GM11168 (cell line): ENCODE measurements around the gene HDAC8.
"Not testable (repeated sequence)": the region's sequence is repeated elsewhere in the genome, so short reads cannot be mapped to it uniquely, and the experiment has no call there.

Experiments used
- in situ Hi-C: fragments of 300-500 bp; cut with MboI; formaldehyde crosslinking; loops from one replicate; pipeline ENCODE4 v1.12.0; 2022; ENCODE audit warnings: low sequenced_read_pairs; ENCODE audit not compliant: unreplicated experiment

Gene HDAC8

DNA sequence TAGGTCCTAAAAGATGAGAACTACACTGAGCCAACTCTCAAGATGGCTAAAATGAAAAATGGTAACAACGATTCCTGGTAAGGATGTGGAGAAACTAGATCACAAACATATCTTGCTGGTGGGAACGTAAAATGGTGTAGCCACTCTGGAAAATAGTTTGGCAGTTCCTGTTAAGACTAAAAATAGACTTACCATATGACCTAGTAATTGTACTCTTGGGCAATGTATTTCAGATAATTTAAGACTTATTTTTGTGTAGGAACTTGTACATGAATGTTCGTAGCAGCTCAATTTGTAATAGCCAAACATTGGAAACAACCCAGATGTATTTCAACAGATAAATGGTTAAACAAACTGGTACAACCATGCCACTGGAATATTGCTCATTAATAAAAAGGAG is 106.2 kb downstream of the HDAC8 start:
- in situ Hi-C loops = no loop called here

DNA sequence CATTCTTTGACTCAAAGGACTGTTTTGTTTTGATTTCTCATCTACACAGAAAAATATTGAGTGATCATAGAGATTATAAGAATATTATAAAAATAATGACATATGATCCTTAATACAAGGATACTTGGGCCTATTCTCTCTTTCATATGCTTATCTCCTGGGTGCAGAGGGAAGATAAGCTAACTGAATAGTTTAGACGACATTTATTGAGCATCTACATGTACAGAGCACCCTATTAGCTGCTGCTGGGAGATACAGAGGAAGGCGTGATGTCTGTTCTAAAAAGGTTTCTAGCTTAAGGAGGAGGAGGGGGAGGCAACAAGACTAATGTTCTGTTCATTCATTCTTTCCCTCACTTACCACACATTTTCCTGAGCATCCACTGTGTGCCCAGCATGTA is 106.8 kb downstream of the HDAC8 start:
- in situ Hi-C loops = no loop called here

DNA sequence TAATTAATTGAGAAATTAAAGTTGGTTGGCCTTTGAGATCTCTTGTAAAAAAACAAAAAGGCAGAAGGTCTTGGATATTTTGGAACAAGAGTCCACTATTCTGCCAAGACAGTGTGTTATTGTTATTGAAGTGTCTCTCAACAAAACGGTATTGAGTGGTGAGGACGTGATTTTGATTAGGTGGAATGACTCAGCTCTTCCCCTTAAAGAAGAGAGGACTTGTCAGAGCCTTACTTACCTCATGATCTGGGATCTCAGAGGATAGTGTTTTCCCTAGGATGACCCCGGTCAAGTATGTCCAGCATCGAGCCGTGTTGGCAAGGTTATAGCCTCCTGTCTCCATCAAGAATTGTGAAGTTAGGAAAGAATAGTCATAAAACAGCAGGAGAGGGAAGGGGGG is 110.9 kb downstream of the HDAC8 start:
- in situ Hi-C loops = no loop called here

DNA sequence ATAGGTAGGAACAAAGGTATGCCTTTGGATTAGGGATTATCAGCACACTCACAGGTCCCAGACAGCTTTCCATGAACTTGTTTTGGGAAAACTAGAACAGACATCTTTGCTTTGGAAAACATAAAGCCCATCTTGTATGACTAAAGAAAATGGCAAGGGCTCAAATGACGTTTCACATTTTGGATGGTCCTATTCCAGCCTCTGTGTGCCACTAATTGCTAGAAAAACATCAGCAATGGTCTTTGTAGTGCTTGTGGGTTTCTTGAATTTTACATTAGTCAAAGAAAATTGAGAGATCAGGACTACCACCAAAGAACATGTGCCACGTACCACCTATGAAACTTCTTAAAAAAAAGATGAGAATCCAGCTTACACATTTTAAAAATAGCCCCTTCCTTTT is 111.4 kb downstream of the HDAC8 start:
- in situ Hi-C loops = no loop called here

DNA sequence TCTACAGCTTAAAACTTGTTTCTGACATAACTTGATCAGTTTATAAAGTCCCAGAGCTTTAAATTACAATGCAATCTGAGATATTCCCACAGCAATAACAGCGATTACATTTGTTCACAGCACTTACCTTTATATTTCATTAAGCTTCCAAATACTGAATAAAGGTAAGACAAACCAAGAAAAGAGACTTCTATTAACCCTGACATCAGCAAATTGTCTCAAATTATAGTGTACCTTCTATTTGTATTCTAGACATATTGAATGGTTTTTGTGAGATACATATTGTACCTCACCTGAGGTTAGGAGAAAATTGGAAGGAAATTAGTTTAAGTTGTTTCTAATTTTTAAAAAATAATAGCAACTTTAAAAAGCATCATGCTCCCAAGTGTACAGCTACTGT is 111.9 kb downstream of the HDAC8 start:
- in situ Hi-C loops = no loop called here

DNA sequence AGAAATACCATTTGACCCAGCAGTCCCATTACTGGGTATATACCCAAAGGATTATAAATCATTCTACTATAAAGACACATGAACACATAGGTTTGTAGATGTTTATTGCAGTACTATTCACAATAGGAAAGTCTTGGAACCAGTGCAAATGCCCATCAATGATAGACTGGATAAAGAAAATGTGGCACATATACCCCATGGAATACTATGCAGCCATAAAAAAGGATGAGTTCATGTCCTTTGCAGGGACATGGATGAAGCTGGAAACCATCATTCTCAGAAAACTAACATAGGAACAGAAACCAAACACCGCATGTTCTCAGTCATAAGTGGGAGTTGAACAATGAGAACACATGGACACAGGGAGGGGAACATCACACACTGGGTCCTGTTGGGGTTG is 123.6 kb downstream of the HDAC8 start:
- in situ Hi-C loops = not testable (repeated sequence)

DNA sequence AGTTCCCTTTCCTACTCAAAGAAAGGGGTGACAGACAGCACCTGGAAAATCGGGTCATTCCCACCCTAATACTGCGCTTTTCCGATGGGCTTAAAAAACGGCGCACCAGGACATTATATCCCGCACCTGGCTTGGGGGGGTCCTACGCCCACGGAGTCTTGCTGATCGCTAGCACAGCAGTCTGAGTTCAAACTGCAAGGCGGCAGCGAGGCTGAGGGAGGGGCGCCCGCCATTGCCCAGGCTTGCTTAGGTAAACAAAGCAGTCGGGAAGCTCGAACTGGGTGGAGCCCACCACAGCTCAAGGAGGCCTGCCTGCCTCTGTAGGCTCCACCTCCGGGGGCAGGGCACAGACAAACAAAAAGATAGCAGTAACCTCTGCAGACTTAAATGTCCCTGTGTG is 131.9 kb downstream of the HDAC8 start:
- in situ Hi-C loops = not testable (repeated sequence)

DNA sequence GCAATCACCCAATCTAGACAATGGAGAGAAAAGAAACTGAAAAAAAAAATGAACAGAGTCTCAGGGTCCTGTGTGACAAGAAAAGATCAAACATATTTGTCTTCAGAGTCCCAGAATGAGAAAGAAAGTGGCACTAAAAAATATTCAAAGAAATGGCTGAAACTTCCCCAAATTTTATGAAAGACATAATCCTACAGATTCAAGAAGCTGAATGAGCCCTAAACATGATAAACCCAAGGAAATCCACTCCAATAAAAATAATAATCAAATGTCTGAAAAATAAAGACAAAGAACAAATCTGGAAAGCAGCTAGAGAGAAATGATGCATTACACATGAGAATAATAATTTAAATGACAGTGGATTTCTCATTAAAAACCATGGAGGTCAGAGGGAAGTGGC is 136.6 kb downstream of the HDAC8 start:
- in situ Hi-C loops = no loop called here

DNA sequence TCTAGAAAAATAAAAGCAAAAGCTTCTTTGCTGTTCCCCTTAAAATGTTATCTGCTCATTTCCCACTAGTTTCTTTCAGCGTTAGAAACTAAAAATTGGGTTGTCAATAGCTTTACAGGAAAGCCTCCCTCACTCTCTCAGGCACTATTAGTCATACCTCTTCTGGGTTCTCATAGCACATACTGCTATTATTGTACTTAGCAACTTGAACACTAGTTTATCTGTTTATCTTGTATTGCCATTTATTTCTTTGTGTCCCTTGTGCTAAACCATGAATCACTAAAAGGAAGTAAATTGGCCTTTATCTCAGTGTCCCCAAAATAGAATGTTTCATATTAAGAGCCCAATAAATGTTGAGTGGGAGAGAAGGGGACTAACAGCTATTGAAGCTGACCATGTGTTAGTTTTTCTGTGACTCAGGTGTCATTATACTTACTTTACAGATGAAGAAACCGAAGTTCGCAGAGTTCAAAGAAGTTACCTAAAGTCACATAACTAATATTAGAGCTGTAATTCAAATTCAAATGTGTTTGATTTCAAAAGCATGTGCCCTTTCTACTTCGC is 142.2 kb downstream of the HDAC8 start:
- in situ Hi-C loops = no loop called here

DNA sequence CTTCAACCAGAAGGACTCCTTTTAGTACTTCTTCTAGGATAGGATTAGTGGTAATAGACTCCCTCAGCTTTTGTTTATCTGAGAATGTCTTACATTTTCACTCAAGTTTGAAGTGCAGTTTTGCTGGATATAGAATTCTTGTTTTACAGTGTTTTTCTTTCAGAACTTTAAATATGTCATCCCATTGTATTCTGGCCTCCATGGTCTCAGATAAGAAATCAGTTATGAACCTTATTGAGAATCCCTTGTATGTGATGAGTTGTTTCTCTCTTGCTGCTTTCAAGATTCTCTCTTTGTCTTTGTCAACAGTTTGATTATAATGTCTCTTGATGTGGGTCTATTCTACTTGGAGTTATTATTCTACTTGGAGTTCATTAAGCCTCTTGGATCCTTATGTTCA is 150.8 kb downstream of the HDAC8 start:
- in situ Hi-C loops = no loop called here

DNA sequence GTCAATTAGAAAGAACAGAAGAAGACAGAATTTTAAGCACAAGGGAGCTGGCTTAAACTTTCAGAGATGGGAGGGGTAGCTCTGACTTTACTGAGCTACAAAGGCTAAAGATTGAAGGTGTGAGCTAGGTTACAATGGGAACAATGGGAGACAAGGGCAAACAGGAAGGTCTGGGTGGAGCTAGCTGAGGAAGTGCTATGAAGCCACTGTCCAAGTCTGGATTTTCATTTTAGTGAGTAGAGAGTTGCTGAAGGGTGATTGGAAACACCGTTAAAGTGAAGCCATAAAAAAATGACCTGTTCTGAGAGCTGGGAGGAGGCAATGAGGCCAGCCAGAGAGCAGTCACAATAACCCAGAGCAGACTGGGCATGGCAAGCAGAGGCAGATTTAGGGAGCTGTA is 162.7 kb downstream of the HDAC8 start:
- in situ Hi-C loops = no loop called here

DNA sequence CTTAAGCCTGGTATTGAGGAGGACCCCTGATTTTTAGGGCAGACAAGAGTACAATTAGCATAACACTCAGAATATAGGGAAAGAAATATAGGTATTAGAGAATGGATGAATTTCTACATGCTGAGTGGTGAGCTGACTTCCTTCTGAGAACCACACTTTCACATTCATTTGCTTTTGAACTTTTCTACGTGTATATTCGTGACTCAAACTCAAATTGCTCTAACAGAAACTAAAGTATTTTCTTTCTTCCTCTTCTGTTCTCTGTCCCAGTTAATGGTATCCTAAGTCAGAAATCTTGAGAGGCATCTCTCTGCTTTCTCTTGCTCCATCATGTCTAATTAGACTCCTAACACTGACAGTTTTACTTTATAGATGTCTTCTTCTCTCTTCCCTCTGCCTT is 163.8 kb downstream of the HDAC8 start:
- in situ Hi-C loops = no loop called here

DNA sequence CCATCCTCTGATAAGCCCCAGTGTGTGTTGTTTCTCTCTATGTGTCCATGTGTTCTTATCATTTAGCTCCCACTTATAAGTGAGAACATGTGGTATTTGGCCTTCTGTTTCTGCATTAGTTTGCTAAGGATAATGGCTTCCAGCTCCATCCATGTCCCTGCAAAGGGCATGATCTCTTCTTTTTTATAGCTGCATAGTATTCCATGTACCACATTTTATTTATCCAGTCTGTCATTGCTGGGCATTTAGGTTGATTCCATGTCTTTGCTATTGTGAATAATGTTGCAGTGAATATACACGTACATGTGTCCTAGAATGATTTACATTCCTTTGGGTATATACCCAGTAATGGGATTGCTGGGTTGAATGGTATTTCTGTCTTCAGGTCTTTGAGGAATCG is 167.5 kb downstream of the HDAC8 start:
- in situ Hi-C loops = not testable (repeated sequence)

DNA sequence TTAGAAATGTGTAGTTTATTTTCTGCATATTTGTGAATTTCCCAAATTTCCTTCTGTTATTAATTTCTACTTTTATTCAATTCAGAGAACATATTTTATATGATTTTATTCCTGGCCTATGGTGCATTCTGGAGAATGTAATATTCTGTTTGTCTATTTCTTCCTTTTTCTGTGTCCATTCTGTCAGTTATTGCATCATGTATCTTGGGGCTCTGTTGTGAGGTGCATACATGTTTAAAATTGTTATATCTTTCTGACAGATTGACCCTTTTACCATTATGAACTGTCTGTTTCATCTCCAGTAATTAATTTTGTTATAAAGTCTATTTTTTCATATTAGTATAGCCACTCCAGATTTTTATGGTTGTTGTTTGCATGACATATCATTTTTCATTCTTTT is 170.0 kb downstream of the HDAC8 start:
- in situ Hi-C loops = no loop called here

DNA sequence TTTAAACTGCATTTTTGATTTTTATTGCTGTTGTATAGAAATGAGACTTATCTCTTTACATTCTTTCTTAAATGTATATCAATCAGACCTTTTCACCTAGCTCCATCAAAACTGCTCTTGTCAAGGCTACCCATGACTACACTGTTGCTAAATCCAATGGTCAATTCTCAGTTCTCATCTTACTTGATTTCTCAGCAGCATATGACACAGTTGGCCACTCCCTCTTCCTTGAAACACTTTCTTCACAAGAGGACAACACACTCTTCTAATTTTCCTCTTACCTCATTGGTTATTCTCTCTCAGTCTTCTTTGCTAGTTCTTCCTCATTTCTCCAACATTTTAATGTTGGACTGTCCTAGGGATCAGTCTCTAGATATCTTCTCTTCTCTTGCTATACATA is 172.8 kb downstream of the HDAC8 start:
- in situ Hi-C loops = no loop called here

DNA sequence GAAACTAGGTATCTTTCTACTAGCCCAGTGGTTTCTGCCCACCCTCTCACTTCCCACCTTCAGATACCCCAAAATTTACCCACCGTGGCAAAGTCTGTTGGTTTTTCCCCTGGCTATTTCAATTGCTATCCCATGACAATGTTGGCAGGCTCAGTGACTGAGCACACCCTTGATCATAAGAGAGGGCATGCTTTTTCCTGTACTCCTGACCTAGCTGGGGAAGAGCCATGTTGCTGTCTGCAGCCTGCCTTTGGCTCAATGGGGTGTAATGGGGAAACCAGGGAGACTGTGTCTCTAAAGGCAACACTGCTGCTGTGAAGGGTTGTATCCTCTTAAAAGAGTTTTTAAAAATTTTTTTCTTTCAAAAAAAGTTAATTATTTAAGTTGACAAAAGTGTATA is 176.5 kb downstream of the HDAC8 start:
- in situ Hi-C loops = no loop called here

DNA sequence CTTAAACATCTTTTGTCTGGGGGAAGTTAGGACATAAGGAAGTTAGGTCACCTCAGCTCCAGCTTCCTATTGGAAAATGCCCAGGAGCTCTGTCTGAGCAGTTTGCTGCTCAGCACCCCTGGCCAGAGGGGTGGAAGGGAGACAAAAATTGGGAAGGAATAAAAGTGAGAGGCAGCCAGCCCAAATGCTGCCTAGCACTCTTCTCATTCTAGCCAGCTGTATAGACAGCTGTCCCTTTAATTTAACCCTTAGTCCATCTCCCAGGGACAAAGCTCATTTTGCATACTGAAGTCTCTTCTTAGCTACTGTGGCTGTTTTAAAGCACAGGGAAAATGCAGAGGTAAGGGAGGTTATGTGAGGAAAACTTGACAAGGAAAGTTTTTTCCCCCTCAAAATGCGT is 177.4 kb downstream of the HDAC8 start:
- in situ Hi-C loops = no loop called here

DNA sequence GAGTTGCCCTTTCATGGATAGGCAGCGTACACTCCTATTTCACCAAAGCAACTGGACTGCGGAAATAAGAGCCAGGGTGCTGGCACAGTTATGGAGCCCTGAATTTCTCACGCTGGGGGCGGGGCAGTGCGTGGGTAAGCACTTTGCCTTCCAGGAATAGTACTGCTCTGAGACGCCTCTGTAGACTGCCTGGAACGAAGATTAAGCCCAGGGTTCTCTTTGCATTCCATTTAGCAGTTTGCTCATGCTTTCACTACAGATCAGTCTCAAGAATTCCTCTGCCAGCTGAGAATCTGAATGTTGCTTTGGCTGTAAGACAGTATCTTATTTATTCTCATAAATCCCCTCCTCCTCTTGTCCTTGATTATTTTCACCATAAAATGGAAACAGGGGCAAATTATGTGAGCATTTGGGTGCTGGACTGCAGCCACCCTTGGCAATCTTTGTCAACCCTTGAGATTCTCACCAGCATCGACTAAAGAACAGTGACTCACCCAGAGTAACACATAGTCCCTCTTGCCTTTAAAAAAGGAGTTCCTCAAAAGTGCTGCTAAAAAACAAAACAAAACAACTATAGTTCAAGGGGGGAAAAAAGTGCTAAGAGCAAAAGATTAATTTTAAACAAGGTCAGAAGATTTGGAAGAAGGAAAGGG is 178.0 kb downstream of the HDAC8 start:
- in situ Hi-C loops = no loop called here

DNA sequence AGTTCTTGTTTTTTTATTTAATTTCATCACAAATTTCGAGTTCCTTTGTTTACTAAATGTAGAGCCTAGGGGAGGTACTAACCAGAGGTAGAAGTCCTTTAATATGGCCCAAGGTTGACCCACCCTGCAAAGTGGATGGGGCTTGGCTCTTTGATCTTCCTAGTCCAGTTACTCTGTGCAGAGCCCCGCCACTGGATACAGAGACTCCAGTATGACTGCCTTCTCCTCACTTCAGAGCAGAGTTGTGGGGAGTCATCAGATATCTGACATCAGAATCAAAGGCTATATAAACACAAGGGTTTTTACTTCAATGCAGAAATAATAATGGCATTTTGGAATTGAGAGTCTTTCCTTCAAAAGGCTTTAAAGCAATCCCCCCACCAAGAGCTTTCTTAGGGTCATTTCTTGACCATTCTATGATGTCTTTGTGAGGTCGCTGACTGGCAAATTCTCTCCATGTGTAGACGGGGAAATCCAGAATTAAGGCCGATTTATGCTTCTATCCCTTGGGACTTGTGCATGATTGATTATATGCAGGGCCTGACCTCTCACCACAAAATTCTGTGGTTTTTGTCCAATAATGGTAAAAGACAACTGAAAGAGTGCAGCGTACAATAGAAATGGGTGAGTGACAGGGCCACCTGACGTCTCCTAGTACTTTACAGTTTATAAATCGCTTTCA is 178.7 kb downstream of the HDAC8 start:
- in situ Hi-C loops = no loop called here

DNA sequence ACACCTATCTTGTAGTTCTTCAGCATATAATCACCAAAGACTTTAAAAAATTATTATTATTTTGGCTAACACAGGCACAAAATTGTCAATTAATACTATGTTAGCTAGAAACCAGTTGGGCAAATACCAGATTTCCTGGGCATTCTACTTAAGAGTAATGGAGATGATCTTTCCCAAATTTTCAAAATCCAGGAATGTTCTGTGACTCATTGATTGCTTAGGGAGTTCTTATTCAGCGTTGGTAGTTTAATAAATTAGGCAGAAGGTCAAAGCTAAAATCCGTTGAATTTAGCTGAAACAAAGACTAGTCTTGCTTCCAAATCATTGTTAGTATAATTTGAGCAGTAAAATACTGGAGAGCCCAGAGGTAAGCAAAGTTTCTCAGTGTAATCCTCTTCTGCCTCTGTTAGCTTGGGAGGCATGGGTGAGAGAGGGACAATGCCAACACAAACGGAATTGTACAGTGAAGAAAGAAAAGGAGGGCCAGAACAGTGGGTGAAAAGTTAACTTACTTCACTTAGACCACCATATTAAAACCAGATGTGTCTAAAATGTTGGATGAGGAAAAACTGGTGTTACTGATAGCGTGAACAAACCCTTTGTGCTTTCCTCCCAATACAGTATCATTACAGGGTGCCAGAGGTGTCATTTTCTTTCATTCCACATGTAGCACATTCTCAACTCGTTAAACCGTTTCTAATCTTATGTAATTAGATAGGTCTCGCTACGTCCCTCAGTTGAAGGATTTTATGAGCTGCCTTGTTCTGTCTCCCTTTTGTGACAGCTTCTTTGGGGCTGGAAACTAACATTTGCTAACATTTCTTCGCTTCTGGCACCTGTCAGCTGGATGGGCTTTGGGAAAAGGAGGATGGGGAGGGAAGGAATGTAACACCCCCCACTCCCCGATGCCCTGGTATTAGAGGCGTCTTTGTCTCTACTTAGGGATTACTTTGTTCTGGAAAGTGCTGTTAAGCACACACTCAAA is 179.5 kb downstream of the HDAC8 start:
- in situ Hi-C loops = no loop called here

DNA sequence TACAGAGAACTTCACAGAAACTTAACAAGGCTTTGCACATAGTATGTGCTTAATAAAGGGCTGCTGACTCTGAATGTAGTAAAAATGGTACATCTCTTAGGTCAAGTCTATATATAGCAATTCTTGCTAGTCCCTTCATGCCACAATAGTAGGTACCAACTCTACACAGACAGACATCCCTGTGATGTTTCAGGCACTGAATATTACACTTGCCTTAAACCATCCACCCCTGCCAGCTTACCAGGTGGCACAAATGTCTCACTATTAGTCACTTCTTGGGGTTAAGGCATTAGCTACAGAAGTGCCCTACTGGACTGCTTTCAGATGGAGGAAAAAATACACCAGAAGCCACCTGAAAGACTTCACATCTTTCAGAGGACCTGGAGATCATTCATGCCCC is 180.6 kb downstream of the HDAC8 start:
- in situ Hi-C loops = no loop called here
